Smooth muscle cell (in vitro differentiated cells): ENCODE data around the gene CEP152. TPM values are rescaled to one million over a fixed set of nuclear protein-coding genes. Genes with fewer than 3 reads are reported as not detected.
A peak's percentile ranks its signal among the peaks of the same experiment; 100 is the strongest.

Experiments used
- DNase-seq: peaks from one replicate; lab custom pipeline; 2025; ENCODE audit not compliant: unreplicated experiment; lab: John Stamatoyannopoulos, UW
- H2AFZ ChIP-seq: fragments of 200-600 bp; sonication (generic); 2 replicates; pipeline ENCODE4 v1.6.0; 2016; ENCODE audit warnings: antibody characterized with exemption, low read depth, mild to moderate bottlenecking
- H3F3A ChIP-seq: fragments of 200-600 bp; sonication (generic); 2 replicates; pipeline ENCODE4 v1.6.0; 2017; ENCODE audit warnings: antibody characterized with exemption, low read depth
- H3K27ac ChIP-seq: fragments of 200-600 bp; sonication (generic); 2 replicates; pipeline ENCODE4 v1.5.1; 2016; ENCODE audit warnings: low read depth, mild to moderate bottlenecking
- H3K27me3 ChIP-seq: fragments of 200-600 bp; sonication (generic); 2 replicates; pipeline ENCODE4 v1.6.1; 2016; ENCODE audit warnings: low read depth, mild to moderate bottlenecking
- H3K36me3 ChIP-seq: fragments of 200-600 bp; sonication (generic); 2 replicates; pipeline ENCODE4 v1.5.1; 2016; ENCODE audit warnings: low read depth
- H3K4me1 ChIP-seq: fragments of 200-600 bp; sonication (generic); 2 replicates; pipeline ENCODE4 v1.5.1; 2016; ENCODE audit warnings: low read depth
- H3K4me2 ChIP-seq: fragments of 200-600 bp; sonication (generic); 2 replicates; pipeline ENCODE4 v1.6.0; 2016; ENCODE audit warnings: mild to moderate bottlenecking
- H3K4me3 ChIP-seq: fragments of 200-600 bp; sonication (generic); 2 replicates; pipeline ENCODE4 v1.5.1; 2016; ENCODE audit warnings: mild to moderate bottlenecking
- H3K79me2 ChIP-seq: fragments of 200-600 bp; sonication (generic); 2 replicates; pipeline ENCODE4 v1.6.0; 2016; ENCODE audit warnings: low read depth, mild to moderate bottlenecking
- H3K9ac ChIP-seq: fragments of 200-600 bp; sonication (generic); 2 replicates; pipeline ENCODE4 v1.6.0; 2016; ENCODE audit warnings: low read depth
- H3K9me3 ChIP-seq: fragments of 200-600 bp; sonication (generic); replicated peaks from 2 replicates; pipeline ENCODE4 v1.5.1; 2016; ENCODE audit warnings: low read depth
- H4K20me1 ChIP-seq: fragments of 200-600 bp; sonication (generic); 2 replicates; pipeline ENCODE4 v1.6.0; 2016; ENCODE audit warnings: low read depth
- WGBS: methylation state at CpG from one replicate; pipeline ENCODE4 v1.1.7; 2016; ENCODE audit warnings: low lambda C conversion rate; 5-methylcytosine and 5-hydroxymethylcytosine counted together
- polyA plus RNA-seq: library from polyadenylated mRNA; unstranded; fragments of >200 nt; fragmentation: Nextera tagmentation; extraction: Ambion mirVana; gene quantifications from 2 replicates; pipeline ENCODE4 v1.2.1, GENCODE V29; 2016
- total RNA-seq: library from RNA; depleted of rRNA; stranded (reverse); fragments of >200 nt; gene quantifications from 2 replicates; pipeline ENCODE4 v1.2.3, GENCODE V29; 2014
- TF ChIP-seq, protein P1 (sequence below): fragments of 200-600 bp; sonication (generic); IDR thresholded peaks from 2 replicates; pipeline ENCODE4 v1.5.1; 2017; ENCODE audit warnings: borderline replicate concordance, mild to moderate bottlenecking, antibody characterized with exemption; ENCODE audit not compliant: insufficient read depth, poor library complexity, severe bottlenecking

CEP152 gene
- total and polyA plus RNA-seq, 2 experiments from 2014 or later = 3.9 to 37.5 TPM

DNA sequence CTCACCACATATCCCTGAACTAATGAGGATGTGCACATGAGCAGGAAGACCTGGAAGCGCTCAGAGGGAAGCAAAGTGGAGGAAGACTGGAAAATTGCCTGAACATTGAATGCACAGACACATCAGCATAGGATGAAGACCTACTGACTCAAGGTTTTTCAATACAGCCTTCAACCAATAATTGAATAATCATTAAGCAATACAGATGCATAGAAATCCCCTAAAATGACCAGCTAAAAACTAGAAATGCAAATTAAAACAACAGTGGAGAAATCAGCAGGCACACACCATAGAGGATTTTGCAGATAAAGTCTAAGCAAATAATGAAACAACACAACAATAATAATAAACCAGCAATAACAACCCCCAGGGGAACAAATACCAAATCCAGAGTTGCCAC, 80.4 kb downstream of the CEP152 start:
- Histone ChIP-seq H3K79me2 (no peaks in the 10 kb centered on the region), H3K36me3 (peaks cover 6% of the 10 kb centered on the region), H3K27ac (no peak overlapping the region), H3K4me2 (no peak overlapping the region), H3K4me1 (no peaks in the 10 kb centered on the region), H3K27me3 (no peaks in the 10 kb centered on the region), H3K4me3 (no peak overlapping the region), H3K9ac (no peak overlapping the region), H3K9me3 (peaks cover 14% of the 10 kb centered on the region), H4K20me1 (no peaks in the 10 kb centered on the region), H2AFZ (no peak overlapping the region), H3F3A (no peaks in the 10 kb centered on the region)
- TF ChIP-seq, protein P1, sequence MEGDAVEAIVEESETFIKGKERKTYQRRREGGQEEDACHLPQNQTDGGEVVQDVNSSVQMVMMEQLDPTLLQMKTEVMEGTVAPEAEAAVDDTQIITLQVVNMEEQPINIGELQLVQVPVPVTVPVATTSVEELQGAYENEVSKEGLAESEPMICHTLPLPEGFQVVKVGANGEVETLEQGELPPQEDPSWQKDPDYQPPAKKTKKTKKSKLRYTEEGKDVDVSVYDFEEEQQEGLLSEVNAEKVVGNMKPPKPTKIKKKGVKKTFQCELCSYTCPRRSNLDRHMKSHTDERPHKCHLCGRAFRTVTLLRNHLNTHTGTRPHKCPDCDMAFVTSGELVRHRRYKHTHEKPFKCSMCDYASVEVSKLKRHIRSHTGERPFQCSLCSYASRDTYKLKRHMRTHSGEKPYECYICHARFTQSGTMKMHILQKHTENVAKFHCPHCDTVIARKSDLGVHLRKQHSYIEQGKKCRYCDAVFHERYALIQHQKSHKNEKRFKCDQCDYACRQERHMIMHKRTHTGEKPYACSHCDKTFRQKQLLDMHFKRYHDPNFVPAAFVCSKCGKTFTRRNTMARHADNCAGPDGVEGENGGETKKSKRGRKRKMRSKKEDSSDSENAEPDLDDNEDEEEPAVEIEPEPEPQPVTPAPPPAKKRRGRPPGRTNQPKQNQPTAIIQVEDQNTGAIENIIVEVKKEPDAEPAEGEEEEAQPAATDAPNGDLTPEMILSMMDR = no peak
- no peak for DNase-seq
- WGBS = 100% methylated on average over 1 of the region's 1 CpG

DNA sequence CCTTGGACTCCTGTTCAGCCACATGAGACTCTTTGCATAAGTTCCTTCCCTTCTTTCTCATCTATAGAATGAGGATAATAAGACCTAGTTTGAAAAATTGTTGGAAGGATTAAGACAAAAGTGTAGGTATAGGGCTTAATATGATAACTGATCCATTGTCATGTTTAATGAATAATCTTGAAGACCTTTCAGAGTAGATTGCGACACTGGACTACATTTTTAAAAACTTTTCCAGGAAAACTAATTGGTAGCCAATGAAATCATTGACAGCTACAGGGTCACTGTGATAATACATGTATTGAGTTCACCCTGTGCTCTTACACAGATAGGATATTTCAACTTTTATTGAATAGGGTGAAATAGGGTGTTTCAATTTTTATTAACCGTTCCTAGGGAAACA, 86.9 kb downstream of the CEP152 start:
- H3K9ac ChIP-seq = no peak overlapping the region
- TF ChIP-seq, protein P1 = no peak
- H3K4me1 ChIP-seq = no peaks in the 10 kb centered on the region
- H3K36me3 ChIP-seq = no peaks in the 10 kb centered on the region
- peak overlapping the region; percentile 77 for H3K27ac ChIP-seq
- H2AFZ ChIP-seq = no peak overlapping the region
- no peaks in the 10 kb centered on the region for H3K79me2 ChIP-seq
- WGBS = 98% methylated on average over 2 of the region's 2 CpGs
- DNase-seq = no peak
- H4K20me1 ChIP-seq = no peaks in the 10 kb centered on the region
- H3K4me3 ChIP-seq = no peak overlapping the region
- H3F3A ChIP-seq = peaks cover 10% of the 10 kb centered on the region
- H3K9me3 ChIP-seq = no peaks in the 10 kb centered on the region
- H3K4me2 ChIP-seq = no peak overlapping the region
- no peaks in the 10 kb centered on the region for H3K27me3 ChIP-seq

DNA sequence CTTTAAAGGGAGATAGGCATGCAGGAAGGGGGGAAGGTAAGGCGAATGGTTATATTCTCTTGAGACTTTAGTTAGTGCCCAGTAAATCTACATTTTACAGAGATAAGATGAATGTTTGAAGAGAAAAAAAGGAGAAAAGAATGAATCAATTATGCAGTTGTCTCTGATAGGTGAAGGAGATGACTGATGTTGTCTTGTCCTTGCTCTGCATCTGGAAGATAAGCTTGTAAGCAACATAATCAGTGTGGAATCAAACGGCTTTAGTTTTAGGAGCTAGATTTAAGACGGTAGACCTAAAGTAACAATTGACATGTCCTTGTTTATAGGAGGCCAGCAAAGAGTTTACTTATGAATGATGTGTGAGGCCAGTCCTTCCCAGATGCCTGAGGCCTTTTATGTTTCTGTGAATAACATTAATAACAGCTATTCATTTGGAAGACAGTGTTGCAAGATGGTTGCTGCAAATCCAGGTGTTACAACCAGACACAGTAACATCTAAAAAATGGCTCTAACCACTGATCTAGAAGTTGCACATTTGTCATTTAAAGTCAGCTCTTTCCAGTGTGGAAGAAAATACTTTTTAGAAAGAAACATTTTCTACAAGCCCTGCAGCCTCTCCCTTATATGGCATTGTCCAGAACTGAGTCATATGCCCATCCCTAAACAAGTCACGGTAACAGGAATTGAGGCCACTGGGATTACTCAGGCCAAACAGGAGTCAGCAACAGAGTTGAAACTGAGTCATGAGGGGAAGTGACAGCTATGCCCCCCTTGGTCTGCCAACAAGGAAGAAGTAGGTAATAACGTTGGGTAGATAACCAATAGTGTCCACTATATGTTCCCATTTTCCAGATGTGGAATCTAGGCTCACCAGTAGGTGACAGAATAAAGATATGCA, 87.9 kb downstream of the CEP152 start:
- Histone ChIP-seq H3K4me2 (peak overlapping the region; percentile 61), H3F3A (peaks cover 10% of the 10 kb centered on the region), H3K9me3 (no peaks in the 10 kb centered on the region), H3K4me1 (no peaks in the 10 kb centered on the region), H2AFZ (no peak overlapping the region), H3K27ac (peak overlapping the region; percentile 77), H3K9ac (no peak overlapping the region), H3K4me3 (no peak overlapping the region), H3K27me3 (no peaks in the 10 kb centered on the region), H3K36me3 (no peaks in the 10 kb centered on the region), H4K20me1 (no peaks in the 10 kb centered on the region), H3K79me2 (no peaks in the 10 kb centered on the region)
- DNase-seq = no peak
- TF ChIP-seq, protein P1 = no peak
- 28% methylated on average over 5 of the region's 5 CpGs for WGBS
